WERI-Rb-1 (cell line): ENCODE data around the gene RLBP1.

ENCODE experiments used
- DNase-seq: peaks from one replicate; pipeline ENCODE4 v3.0.0-alpha.2; 2020
- H3K27ac ChIP-seq: fragments of 250-450 bp; sonication (Bioruptor Pico); 2 replicates; pipeline ENCODE4 v1.5.1; 2020; ENCODE audit warnings: mild to moderate bottlenecking, moderate library complexity
- H3K27me3 ChIP-seq: fragments of 250-450 bp; sonication (Bioruptor Pico); 2 replicates; pipeline ENCODE4 v1.5.1; 2021; ENCODE audit warnings: mild to moderate bottlenecking, low read depth, moderate library complexity; ENCODE audit not compliant: insufficient read depth, severe bottlenecking
- H3K36me3 ChIP-seq: fragments of 250-450 bp; sonication (Bioruptor Pico); 2 replicates; pipeline ENCODE4 v1.5.1; 2020; ENCODE audit warnings: mild to moderate bottlenecking, moderate library complexity
- H3K4me3 ChIP-seq: 2 replicates; pipeline ENCODE4 v1.5.1; 2011; ENCODE audit warnings: low read depth, mild to moderate bottlenecking, control low read depth, low read length
- H3K9me3 ChIP-seq: fragments of 250-450 bp; sonication (Bioruptor Pico); 2 replicates; pipeline ENCODE4 v1.5.1; 2021; ENCODE audit warnings: mild to moderate bottlenecking, moderate library complexity; ENCODE audit not compliant: severe bottlenecking
- TF ChIP-seq, protein P1 (sequence below): IDR thresholded peaks from 2 replicates; pipeline ENCODE4 v1.5.1; 2011; ENCODE audit warnings: low read depth, mild to moderate bottlenecking, control low read depth, inconsistent platforms, low read length

The RLBP1 gene

GRCh38 chr15:89184357-89184756 is 37.0 kb downstream of the RLBP1 start:
- DNase-seq, result no peak
- no peaks in the 10 kb centered on the region for H3K27me3 ChIP-seq
- peaks cover 8% of the 10 kb centered on the region for H3K36me3 ChIP-seq
- H3K4me3 ChIP-seq, result no peak overlapping the region
- H3K27ac ChIP-seq, result no peak overlapping the region
- TF ChIP-seq, protein P1, sequence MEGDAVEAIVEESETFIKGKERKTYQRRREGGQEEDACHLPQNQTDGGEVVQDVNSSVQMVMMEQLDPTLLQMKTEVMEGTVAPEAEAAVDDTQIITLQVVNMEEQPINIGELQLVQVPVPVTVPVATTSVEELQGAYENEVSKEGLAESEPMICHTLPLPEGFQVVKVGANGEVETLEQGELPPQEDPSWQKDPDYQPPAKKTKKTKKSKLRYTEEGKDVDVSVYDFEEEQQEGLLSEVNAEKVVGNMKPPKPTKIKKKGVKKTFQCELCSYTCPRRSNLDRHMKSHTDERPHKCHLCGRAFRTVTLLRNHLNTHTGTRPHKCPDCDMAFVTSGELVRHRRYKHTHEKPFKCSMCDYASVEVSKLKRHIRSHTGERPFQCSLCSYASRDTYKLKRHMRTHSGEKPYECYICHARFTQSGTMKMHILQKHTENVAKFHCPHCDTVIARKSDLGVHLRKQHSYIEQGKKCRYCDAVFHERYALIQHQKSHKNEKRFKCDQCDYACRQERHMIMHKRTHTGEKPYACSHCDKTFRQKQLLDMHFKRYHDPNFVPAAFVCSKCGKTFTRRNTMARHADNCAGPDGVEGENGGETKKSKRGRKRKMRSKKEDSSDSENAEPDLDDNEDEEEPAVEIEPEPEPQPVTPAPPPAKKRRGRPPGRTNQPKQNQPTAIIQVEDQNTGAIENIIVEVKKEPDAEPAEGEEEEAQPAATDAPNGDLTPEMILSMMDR, result no peak
- no peaks in the 10 kb centered on the region for H3K9me3 ChIP-seq

GRCh38 chr15:89179966-89180875 is 41.2 kb downstream of the RLBP1 start:
- H3K27ac ChIP-seq, result no peak overlapping the region
- DNase-seq, result no peak
- H3K27me3 ChIP-seq, result no peaks in the 10 kb centered on the region
- no peak overlapping the region for H3K4me3 ChIP-seq
- TF ChIP-seq, protein P1, result no peak
- H3K36me3 ChIP-seq, result peaks cover 4% of the 10 kb centered on the region
- H3K9me3 ChIP-seq, result no peaks in the 10 kb centered on the region

GRCh38 chr15:89178307-89178977 is 42.9 kb downstream of the RLBP1 start:
- peaks cover 4% of the 10 kb centered on the region; the same call in 1 of the 2 replicates for H3K36me3 ChIP-seq
- TF ChIP-seq, protein P1, result no peak
- H3K9me3 ChIP-seq, result no peaks in the 10 kb centered on the region
- DNase-seq, result no peak
- no peak overlapping the region for H3K27ac ChIP-seq
- no peak overlapping the region for H3K4me3 ChIP-seq
- H3K27me3 ChIP-seq, result no peaks in the 10 kb centered on the region

DNA sequence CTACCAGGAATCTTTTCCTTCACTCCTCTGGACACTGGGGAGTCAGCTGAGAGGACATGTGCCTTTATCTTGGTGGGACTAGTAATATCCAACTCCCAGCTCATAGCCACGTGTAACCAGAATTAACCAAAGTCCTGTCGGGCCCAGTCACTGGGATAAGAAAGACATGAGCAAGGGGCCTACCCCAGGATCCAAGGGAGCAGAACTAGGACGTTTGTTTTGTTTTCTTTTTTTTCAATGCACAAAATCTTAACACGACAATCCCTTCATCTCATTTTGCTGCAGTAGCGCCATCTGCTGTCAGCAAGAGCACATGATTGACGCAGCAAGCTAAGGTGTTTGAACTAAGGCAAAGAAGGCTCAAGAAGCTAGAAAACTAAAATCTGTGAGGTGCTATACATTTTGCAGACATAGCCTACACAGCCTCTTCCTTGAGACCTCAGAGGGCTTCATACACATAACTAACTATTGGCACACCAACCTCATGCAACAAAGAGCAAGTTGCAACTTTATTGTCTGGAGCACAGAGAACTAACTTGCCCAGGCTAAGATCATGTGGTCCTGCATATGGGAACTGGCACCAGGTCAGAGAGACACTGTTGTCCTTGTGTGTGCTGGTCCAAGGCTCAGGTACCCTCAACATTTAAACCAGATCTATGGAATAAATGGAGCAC is 43.6 kb downstream of the RLBP1 start:
- peak; percentile 60 for DNase-seq
- TF ChIP-seq, protein P1, result peak; percentile 80
- H3K27me3 ChIP-seq, result no peaks in the 10 kb centered on the region
- H3K36me3 ChIP-seq, result peaks cover 4% of the 10 kb centered on the region; the same call in 1 of the 2 replicates
- H3K4me3 ChIP-seq, result no peak overlapping the region
- H3K9me3 ChIP-seq, result no peaks in the 10 kb centered on the region
- no peak overlapping the region for H3K27ac ChIP-seq

- peaks cover 4% of the 10 kb centered on the region; the same call in 1 of the 2 replicates for H3K36me3 ChIP-seq
- H3K9me3 ChIP-seq, result no peaks in the 10 kb centered on the region
- H3K27me3 ChIP-seq, result no peaks in the 10 kb centered on the region
- DNase-seq, result no peak
- TF ChIP-seq, protein P1, result no peak
- no peak overlapping the region for H3K4me3 ChIP-seq
- H3K27ac ChIP-seq, result no peak overlapping the region
Measured at GRCh38 chr15:89177116-89177515, 44.3 kb downstream of the RLBP1 start.
